GM19397 (cell line): ENCODE data around the gene TBC1D7.
"Not testable (repeated sequence)": the region's sequence is repeated elsewhere in the genome, so short reads cannot be mapped to it uniquely, and the experiment has no call there.

Experiments
- ATAC-seq: cut with Tn5 transposase; IDR thresholded peaks from one replicate; pipeline ENCODE4 v1.9.1; 2021; ENCODE audit warnings: mild to moderate bottlenecking, moderate library complexity; ENCODE audit not compliant: unreplicated experiment

The TBC1D7 gene

DNA sequence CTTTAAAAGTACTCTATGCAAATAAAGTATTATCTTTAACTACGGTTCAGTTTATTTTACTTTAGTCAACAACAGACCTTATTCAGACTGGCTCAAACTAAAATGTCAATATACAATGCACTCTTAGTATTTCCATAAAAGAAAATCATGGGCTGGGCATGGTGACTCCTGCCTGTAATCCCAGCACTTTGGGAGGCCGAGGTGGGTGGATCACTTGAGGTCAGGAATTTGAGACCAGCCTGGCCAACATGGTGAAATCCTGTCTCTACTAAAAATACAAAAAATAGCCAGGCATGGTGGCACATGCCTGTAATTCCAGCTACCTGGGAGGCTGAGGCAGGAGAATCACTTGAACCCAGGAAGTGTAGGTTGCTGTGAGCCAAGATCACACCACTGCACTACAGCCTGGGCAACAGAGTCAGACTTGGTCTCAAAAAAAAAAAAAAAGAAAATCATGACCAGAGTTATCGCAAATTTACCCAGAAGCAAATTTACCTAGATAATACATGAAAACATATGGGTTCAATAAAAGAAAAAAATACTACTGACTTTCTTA is 2.2 kb downstream of the TBC1D7 start:
- ATAC-seq, result not testable (repeated sequence)

DNA sequence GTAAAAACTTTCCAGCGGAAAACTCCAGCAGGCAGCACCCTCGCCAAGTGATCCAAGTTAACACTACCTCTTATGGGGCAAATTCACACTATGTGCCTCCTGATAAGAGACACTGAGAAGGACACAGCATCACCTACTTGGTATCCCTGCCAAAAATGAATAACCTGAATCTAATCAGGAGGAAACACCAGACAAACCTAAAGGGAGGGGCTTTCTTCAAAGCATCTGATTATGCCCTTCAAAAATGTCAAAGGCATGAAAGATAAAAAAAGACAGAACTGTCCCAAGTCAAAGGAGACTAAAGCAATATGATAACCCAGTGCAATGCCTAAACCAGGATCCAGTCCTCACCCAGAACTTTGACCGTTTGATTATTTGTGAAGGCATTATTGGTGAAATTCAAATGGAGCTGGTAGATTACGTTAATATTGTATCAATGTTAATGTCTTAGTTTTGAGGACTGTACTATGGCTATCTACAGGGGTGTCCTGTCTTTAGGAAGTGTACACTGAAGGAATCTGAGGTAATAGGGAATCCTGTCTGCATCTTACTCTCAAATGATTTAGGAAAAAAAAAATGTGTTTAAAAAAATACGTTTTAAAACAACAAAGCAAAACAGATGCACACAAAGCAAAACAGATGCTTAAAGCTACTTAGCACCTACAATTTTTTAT is 8.3 kb downstream of the TBC1D7 start:
- no peak for ATAC-seq

DNA sequence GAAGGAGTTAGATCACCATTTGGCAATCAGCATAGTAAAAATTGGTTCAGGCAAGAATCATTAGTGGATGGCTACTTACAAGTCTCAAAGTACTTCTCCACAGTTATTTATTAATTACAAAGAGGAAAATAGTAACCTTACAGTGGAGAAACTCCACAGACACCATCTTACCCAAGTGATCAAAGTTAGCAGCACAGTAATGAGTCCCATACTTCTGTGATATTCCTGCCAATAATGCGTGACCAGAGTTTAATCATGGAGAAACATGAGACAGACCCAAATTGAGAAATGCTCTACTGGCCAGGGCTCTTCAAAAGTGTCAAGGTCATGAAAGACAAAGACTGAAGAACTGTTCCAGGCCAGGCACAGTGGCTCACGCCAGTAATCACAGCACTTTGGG is 9.5 kb downstream of the TBC1D7 start:
- no peak for ATAC-seq

DNA sequence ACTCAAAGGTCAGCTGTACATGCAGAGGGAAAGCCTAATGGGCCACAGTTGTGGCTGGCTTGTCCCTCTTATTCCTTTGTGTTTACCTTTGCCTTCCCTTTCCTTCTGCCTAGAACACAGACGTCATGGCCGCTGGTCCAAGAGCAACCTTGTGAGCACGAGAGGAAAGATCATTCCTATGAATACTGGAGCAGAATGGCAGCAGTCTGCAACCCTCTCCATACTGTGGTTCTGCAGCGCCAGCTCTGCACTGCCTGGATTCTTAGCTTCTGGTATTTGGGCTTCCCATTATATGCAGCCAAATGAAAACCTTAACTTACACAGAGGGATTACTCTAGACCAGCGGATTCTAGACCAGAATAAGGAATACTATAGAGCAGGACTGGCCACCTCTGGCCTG is 12.4 kb downstream of the TBC1D7 start:
- no peak for ATAC-seq

DNA sequence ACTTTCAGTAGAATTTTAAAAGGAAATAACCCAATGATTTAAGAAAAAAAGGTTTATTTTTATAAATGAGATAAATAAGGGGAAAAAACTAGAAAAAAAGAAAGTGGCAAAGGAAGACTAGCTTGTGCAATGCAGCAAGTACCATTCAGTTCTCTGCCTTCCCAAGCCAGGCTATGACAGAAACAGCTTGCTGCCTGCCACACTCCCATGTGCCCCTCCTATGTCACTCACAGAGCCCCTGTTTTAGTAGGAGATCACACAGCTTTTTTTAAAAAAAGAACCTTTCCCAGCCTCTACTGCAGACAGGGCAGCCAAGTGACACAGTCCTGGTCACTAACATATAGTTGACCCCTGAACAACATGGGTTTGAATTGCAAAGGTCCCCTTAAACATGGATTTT is 13.5 kb downstream of the TBC1D7 start:
- no peak for ATAC-seq

DNA sequence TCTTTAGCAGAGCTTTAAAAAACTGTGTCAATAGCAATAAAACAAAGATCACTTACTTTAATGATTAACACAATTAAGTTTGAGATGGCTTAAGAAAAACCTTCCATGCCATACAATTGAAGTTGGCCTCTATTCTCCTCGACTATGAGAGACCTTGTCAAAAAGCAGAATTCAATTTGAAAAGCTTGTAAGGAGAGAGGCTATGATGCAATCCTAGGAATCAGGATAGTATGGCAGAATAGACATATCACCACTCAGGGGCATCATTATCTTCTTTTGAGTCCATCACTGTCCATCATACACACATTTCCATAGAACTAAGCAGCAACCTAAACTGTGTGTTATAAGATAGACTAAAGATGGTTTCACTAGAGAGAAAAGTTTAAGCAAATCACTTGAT is 17.2 kb downstream of the TBC1D7 start:
- ATAC-seq, result no peak

DNA sequence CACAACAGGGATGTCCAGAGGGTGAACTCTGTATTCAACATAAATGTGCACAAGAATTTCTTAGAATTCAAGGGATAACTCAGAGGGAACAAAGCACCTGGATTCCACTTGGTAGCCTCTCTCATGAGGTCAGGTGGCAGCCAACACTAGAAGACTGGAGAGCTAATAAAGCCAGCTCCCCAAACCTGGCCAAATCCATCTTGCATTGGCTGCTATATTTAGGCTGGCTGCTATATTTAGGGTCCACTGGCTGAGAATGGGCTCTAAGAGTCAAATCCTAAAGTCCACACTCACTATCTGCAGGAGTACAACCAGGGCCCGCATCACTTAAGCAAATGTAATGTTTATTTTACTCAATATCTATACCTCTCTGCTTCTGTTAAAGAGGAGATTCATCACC is 20.0 kb downstream of the TBC1D7 start:
- no peak for ATAC-seq

DNA sequence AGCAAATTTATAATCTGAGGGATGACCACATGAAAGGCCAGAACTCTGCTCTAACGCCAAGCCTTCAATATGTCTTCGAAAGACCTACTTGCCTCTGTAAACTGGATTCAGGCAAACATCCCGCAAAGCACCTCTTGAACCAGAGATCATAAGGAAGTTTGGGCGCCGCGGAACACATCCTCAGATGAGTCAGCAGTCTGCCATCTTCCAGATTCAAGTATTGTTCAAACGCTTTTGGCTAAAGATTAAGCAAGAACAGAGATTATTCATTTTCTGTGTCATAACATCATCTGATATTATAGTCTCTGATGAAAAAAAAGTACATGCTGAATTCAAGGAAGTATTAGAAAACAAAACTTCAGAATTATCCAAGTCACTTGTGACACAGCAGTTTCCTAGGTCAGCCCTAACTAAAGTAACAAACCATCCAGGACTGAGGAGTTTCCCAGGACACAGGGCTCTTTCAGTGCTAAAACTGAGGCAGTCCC is 20.8 kb downstream of the TBC1D7 start:
- no peak for ATAC-seq

DNA sequence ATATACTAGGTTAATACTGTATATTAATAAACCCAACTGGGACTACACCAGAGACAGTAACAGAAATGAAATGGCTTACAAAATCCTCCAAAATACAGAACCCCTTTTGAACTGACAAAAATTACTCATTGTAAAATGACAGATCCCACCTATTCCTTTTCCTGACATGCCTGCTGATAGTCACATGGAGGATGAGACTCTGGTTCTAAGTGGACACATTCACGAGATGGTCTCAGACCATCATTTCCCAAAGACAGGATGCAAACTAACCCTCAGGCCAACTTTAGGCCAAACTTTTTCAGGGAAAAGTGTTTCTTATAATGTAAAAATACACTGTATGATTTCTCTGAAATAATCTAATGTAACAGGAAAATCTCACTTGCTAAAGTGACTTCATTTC is 22.5 kb downstream of the TBC1D7 start:
- ATAC-seq, result no peak

DNA sequence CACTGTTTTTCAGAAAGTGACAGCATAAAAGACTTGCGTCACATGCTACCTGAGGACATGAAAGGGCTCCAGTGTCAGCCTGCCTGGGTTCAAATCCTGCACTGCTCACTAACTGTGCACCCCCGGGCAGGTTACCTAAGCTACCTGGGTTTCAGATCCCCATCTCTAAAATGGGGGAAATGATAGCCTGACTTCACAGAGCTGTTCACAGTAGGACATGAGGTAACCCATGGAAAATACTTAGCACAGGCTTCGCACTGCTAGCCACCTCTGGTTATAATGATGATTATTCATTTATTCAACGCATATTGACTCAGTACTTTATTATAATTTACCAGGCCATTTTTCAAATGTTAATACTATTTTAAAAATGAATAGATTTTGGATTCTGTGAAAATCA is 23.0 kb downstream of the TBC1D7 start:
- ATAC-seq, result no peak

DNA sequence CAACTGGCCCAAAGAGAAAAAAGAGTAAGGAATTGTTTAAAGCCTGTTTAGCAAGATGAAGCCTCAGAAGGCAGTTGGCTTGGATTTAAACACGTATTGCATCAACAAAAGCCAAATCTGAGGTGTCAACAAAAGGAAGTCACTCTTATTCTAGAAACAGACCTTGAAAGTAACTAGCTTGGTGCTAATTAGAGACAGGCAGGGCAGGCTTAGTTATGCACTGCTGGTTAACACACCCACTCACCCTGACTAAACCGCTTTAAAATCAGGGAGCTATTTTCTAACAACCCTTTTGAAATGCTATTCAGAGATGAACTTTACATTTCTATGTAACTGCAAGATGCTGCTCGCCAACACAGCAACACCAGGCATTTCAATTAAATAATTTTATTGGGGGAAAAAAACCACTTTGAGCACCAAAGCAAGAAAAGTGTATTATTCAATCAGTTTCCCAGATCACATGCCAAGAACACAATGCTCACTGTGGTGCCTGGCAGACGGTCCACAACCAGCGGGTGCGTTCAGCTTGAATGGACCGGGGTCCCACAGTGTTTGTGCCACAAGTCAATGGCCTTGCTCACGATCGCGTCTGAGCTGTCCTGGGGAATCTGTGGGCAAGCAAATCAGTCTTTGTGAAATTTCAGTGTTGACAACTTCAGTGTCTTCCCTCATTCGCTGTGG is 23.6 kb downstream of the TBC1D7 start:
- peak; percentile 46 for ATAC-seq

DNA sequence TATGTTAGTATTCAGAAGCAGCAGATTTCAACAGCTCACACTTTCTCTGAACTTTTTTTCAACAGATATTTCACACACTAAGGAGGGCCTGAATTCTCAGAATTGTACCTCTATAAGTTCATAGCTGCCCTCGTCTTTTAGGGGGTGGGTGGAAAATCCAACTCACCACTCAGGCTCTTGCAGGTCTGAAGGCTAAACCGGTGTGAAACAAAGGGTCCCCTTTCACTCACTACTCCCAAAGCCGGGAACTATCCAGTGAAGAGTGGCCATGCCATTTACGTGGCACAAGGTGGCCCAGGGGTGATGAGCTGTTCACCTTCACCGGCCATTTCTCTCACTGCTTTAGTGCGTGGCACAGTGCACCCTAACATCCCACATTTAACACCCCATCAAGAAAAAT is 24.2 kb downstream of the TBC1D7 start:
- no peak for ATAC-seq

DNA sequence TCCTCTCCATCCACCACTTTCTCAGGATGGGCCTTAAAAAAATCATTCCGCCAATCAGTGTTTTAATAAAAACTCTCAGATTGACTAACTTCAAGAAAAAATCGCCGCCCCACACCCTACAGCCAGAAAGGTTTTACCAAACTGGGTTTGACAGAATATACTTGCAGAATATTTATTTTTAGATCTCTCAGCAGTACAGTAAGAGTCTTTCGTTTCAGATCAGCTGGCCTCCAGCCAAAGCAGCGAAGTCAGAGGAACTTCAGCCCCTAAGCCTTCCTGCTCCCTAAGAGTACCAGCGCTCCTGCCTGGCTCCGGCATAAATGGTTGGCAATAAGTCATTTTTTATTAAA is 24.7 kb downstream of the TBC1D7 start:
- ATAC-seq, result no peak

DNA sequence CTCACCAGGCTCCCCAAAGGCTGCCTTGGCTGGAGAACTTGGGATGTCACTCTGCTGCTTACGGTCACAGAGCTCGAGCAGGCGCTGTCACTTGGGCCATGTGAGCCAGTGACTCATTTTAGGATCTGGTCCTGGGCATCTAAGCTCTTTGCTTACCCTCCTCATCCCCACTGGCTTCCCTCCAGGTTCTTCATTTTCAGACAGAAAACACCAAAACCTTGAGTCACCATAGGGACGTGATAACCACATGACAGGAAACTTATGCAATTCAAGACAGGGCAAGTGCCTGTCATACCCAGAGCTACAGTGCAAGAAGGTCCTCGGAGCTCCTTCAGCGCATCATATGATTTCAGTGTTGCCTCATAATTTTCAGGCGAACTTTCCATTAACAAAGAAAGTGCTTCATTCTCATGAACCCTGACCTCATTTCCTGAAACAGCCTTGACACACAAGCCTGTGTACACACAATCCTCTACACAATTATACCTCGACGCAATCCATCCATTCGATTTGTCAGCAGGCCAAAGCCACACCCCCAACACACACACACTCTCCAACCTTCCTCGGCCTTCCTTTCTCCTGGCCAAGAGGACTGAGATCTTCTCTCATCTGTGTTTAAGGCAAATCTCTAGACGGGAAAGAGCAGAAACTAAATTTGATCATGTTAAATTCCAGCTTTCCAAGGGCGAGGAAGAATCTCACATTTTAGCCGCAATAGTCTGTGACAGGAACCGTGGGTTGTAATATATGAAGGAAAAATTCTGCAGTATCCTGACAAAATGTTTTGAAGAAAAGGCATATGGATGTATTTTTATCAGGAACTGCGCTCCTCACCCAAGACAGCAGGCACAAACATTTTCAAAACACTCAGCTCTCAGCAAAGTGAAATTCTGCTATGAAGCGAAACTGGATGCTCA is 25.3 kb downstream of the TBC1D7 start:
- ATAC-seq, result peak; percentile 52

DNA sequence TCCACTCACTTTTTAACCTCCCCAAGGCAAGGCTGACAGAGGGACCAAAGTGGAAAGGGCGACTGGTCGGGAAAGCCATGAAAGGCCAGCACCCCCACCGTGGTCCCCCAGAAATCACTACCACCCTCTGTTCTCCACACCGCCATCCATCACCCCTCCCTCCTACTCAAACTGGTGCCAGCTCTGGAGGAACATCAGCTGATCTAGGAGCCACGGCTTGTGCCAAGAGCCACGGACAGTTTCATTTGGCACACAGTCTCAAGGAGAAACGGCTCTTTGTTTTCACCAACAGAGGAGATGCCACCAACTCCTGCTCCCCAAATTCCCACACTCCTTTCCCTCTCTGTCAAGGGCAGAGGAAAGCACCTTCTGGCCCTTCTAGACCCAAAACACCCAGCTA is 26.0 kb downstream of the TBC1D7 start:
- no peak for ATAC-seq

DNA sequence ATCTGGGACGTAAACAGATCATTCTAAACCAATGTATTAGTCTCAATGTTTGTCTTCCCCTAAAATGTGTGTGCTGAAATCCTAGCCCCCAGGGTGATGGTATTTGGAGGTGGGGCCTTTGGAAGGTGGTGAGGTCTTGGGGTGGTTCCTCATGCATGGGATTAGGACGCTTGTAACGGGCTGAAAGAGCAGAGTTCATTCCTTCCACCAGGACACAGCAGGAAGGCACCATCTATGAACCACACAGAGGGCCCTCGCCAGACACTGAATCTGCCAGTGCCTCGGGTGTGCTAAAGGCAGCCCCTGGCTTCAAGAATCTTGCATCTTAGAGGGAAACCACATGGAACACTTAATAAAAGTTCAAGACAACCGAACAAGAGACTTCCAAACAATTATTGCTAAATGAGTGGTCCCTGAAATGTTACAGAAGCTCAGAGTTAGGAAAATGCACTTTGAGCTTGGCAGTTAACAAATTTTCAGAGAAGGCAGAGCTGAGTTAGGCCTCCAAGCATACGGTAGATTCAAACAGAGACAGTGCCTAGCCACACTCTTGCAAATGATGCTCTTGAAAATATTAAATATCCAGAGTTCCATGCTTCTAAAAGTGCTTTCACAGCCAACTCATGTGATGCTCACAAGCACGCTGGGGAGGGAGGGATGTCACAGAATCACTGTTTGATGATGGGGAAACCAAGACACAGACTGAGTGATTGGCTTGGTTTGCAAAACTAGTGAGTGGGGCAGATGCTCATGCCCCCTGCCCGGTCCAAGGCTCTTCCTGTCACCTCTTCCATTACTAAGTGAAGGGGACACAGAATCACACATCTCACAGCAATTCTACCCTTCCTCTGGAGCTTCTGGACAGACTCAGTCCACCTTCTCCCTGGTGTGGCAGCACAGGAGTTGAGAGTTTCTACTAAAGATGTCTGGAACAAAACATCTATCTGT is 27.4 kb downstream of the TBC1D7 start:
- ATAC-seq, result no peak

DNA sequence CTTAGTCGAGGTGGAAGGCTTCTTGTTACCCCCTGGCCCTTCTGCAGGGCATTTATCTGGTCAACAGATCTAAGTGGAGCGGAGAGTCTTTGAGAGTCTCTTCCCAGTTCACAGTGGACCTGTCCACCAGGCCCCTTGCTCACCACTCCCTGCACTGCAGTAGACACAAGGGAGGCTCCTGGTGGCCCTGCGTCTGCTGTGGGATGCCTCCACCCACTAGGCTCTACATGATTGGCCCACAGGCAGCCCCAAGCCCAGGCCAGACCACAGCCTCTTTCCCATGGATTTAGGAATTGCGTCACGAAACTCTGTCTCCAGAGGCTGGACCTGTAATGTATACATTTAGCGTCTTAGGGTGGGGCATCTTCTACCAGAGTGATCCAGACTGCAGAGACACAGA is 28.4 kb downstream of the TBC1D7 start:
- no peak for ATAC-seq

DNA sequence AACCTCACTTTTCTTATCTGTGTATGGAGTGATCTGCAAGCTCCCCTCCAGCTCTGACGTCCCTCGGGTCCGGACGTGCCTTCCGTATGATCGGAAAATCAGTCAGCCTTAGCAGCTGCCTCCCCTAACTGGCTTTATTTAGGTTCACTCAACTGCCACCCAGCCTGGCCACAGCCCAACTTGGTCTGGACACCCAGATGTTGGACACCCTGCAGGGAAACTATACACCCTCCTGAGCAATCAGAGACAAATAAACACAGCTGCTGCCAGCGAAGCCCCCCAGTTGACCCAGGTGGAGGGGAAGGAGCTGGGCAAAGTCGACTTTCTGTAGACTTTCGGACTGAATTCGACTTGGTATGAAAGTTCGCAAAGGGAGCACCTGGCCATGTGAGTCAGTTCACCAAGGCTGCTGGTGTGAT is 28.9 kb downstream of the TBC1D7 start:
- peak; percentile 27 for ATAC-seq

DNA sequence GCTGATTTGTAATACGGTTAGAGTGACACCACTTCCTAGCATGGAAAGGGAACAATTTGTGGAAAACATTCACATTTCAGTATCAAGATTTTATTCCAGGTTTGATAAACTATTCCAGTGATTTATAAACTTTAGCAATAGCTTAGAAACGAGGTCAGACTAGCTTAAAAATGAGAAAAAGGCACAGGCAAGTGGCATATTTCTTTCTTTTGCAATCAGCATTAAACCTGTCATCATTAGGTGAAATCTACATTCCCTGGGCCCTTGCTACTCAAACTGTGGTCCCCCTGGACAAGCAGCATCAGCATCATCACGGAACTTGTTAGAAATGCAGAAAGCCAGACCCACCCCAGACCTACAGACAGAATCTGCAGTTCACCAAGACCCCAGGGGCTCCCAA is 29.9 kb downstream of the TBC1D7 start:
- no peak for ATAC-seq

DNA sequence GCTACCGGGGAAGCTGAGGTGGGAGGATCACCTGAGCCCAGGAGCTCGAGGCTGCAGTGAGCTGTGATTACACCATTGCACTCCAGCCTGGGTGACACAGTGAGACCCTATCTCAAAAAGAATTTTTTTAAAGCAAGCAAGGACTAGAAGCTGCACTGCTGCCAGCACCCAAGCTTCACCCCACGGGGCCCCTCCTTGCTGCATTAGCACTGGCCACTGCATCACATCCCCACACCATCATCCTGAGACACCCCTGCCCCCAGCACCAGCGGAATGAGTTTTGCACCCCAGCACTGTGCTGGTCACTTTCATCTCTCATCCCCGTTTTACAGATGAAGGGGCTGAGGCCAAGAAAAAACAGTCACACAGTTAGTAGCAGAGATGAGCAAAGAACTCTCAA is 30.9 kb downstream of the TBC1D7 start:
- no peak for ATAC-seq
